HuH-7.5 (cell line): Measurements from ENCODE around the gene TRABD.
"Not testable (repeated sequence)": the region's sequence is repeated elsewhere in the genome, so short reads cannot be mapped to it uniquely, and the experiment has no call there.

Experiments used
- DNase-seq: peaks from one replicate; pipeline ENCODE4 v3.0.0; 2011; ENCODE audit warnings: low spot score

Gene TRABD

GRCh38 chr22:50201191-50202129 lies 15.7 kb downstream of the TRABD start:
- DNase-seq = peak; percentile 75

- DNase-seq = peak; percentile 83
Measured at GRCh38 chr22:50202130-50202666, 16.5 kb downstream of the TRABD start.

- DNase-seq = no peak
Measured at GRCh38 chr22:50203288-50203687, 17.6 kb downstream of the TRABD start.

- no peak for DNase-seq
Measured at GRCh38 chr22:50204571-50204970, 18.9 kb downstream of the TRABD start.

GRCh38 chr22:50204998-50205397 lies 19.3 kb downstream of the TRABD start:
- DNase-seq = not testable (repeated sequence)

GRCh38 chr22:50205781-50206569 lies 20.3 kb downstream of the TRABD start:
- no peak for DNase-seq

GRCh38 chr22:50206599-50206998 lies 20.9 kb downstream of the TRABD start:
- DNase-seq = peak; percentile 88

GRCh38 chr22:50207383-50208140 lies 21.8 kb downstream of the TRABD start:
- no peak for DNase-seq

GRCh38 chr22:50208430-50208938 lies 22.8 kb downstream of the TRABD start:
- no peak for DNase-seq

- DNase-seq = no peak
Measured at GRCh38 chr22:50208939-50209892, 23.5 kb downstream of the TRABD start.

GRCh38 chr22:50209893-50210292 lies 24.2 kb downstream of the TRABD start:
- DNase-seq = peak; percentile 91

- DNase-seq = no peak
Measured at GRCh38 chr22:50210378-50211139, 24.8 kb downstream of the TRABD start.

GRCh38 chr22:50211147-50211546 lies 25.4 kb downstream of the TRABD start:
- DNase-seq = no peak

GRCh38 chr22:50213263-50213662 lies 27.6 kb downstream of the TRABD start:
- no peak for DNase-seq

- DNase-seq = no peak
Measured at GRCh38 chr22:50215297-50216054, 29.8 kb downstream of the TRABD start.

- DNase-seq = no peak
Measured at GRCh38 chr22:50216055-50216683, 30.5 kb downstream of the TRABD start.

- no peak for DNase-seq
Measured at GRCh38 chr22:50216684-50217520, 31.2 kb downstream of the TRABD start.
